T-helper 9 cell (primary cell): Measurements from ENCODE around the gene EPHA3.

Experiments
- DNase-seq: peaks from one replicate; pipeline ENCODE4 v3.0.0-alpha.2; 2020
- total RNA-seq, 2 donors: gene quantifications; one replicate each; lab custom pipeline; 2026; lab: John Stamatoyannopoulos, UW

The EPHA3 gene
- total RNA-seq, result 0.21 to 0.24 reads per million in 2 donors

DNA sequence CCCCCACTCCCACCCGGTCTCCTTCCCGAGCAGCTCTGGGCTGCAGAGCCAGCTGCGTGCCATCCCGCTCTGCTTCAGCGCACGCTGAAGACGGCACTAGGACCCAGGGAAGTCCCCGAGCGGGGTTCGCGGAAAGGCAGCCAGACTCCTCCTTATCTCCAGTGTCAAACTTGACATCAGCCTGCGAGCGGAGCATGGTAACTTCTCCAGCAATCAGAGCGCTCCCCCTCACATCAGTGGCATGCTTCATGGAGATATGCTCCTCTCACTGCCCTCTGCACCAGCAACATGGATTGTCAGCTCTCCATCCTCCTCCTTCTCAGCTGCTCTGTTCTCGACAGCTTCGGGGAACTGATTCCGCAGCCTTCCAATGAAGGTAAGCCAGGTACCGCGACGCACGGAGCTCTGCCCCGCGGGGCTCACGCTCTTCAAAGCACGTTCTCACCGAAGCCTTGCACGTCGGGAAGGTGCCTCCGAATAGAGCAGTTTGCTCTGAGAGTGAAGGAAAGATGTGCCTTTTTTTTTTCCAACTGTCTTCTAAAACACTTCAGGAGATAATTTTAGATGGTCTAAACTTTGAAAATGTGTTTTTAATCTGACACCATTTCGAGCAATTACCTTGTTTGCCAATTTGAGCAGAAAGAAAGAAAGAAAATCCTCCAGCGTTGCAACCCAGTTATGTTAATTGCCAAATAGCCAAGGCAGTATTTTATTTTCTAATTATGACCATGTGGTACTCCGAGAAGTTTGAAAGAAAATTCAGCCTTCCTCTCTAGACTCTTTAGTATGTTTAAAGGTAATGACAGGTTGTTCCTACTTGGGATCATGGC lies at the start of gene EPHA3:
TSS of gene EPHA3 (plus strand) at position 161 of the 830 bp plus-strand sequence. CDS start at position 289, 128 bp downstream.
- peak; percentile 16 for DNase-seq

- no peak for DNase-seq
Measured at GRCh38 chr3:89058371-89058770, 49.0 kb upstream of the EPHA3 start.

DNA sequence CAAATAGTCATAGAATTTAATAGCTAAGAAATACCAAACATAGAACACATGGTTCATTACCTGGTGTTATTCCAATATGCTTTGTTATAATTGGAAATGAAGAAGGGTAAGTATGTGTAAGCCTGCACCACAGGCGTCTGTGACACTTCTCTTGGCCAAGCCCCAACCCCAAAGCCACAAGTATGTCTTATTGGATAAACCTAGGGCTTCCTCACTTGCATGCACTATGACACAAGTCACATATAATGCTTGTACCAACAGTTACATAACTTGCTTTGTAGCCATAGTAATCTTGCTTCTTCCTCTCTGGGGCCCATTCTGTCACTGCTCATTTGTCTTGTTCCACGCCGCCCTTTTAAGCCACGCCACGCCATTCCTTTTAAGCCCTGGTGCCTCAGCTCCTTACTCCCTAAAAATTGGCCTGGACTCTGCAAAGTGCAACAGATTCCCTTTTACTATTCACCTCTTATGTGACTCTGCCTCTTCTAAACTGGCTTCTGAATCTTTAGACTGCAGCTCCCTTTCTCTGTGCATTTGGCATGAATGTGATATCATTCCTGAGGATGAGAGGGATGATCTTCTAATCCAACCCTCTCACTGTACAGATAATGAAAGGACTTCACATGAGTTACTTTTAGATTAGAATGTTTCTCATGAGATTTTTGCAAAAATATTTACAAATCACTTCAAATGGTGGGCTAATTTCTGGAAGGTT lies 48.1 kb upstream of the EPHA3 start:
- no peak for DNase-seq

DNA sequence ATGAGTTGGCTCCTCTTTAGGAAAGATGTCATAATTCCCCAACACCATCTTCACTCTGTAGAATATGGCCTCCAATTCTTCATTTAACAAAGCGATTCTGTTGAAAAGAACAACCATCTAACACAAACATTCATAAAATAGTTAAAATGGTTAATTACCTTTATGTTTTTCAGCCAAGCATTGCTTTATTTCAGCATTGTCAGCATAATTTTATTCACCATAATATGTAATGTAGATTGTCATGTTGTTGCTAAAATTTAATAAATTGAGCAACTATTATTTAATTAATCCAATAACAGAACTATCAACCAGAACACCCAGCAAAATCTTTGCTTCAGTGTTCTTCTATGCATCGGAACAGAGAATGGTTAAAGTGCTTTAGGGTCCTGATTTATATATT lies 46.2 kb upstream of the EPHA3 start:
- no peak for DNase-seq

- no peak for DNase-seq
Measured at GRCh38 chr3:89067736-89068135, 39.7 kb upstream of the EPHA3 start.

- DNase-seq, result no peak
Measured at GRCh38 chr3:89072642-89073041, 34.8 kb upstream of the EPHA3 start.

DNA sequence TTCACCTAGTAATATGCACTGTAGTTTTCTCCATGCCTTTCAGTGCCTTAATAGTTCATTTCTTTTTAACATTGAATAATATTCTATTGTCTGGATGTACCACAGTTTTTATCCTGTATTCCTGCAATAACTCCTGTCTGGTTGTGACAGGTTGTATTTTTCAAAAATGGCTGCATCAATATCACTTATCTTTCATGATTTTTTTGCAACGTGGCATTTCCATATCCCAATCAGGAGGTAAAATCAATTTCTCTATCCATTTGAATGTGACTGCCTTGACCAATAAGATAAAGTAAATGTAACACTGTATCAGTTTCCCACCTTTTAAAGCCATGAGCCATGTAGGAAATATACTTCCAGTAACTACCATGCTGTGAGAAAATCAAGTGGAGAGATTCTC lies 27.5 kb upstream of the EPHA3 start:
- DNase-seq, result no peak

DNA sequence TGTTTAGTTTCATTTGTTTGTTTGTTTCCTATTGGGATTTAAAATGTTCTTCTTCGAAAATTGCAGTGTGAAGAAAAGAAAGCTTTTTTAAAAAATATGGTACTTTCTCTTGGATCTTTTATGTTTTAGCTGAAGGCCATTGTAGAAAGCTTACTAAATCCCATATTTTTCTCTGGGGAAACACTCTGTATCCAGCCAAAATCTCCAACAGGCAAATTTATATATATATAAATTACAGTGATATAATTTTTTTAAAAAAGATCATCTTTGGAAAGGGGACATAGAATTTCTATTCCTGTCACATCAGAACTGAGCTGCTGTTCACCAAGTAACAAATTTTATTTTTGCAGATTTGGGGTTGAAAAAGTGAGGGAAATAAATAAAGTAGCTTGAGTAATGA lies 19.6 kb upstream of the EPHA3 start:
- no peak for DNase-seq

DNA sequence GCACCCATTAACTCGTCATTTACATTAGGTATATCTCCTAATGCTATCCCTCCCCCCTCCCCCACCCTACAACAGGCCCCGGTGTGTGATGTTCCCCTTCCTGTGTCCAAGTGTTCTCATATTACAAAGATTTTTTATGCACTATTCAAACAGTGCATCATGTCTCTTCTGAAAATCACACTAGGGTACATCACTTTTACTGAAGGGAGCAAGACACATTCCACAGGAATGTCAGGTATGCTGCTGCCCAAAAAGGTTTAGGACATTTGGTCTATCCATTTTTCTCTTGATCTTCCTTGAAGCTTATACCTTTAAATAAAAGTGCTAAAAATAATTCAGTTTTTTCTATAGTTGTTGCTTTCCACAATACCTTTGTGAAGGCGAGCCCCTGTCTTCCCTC lies 9.2 kb upstream of the EPHA3 start:
- DNase-seq, result no peak

DNA sequence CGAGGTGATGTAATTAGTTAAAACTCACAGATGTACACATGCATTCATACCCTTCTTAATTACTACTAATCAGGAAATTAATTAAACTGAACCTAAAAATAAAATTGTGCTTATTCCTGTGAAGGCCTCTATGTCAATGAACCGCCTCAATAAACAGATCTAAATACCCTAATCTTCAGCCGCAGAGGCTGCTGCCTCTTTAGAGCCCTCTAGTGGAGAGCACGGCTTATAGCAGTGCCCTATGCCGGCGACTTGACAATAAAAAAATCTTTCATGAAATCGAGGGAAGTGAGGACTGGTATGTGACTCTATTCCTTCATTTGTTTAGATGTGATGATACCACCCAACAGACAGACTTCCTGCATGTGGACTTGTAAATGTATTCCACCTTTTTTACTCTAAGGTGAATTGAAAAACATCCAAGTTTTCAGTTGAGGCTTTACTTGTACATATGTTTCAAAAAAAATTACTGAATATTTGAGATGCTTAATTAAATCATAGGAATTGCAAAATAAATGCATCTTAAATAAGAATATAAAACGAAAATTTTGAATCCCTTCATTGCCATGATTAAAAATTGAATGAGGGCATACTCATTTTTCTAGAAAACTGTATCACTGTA lies 8.3 kb upstream of the EPHA3 start:
- no peak for DNase-seq

DNA sequence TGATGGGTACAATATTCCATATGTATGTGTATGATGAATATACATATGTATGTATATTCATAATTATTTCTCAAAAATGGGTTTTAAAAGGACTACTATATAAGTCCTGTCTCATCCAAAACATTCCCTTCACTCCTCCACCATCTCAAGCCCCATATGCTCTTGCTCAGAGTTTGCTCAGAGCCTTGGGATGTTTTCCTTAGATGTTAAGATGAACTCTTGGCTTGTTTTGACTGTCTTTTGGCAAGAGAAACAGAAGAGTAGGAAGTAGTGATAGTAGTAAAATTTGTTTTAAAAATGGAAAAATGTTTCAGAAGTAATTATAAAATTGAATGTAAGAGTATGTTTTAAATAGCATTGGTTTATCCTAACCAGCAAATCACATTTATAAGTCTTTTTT lies 6.2 kb upstream of the EPHA3 start:
- DNase-seq, result no peak

DNA sequence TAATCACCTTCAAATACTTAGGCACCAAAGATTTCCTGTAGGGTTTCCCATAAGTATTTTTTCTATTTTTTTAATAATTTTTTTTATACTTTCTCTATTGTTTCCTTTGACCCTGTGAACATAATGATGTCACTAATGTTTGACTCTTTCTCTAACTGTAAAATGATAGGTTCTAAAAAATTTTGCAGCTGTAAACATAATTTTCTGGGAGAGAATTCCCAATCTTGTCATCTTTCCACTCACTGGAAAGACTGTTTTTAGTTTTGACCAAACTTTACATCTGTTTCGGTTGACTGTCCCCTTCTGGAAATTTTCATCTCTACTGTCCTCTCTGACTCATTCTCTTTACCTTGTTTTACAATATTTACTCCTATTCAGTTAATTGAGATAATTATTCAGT lies 5.5 kb upstream of the EPHA3 start:
- DNase-seq, result no peak

DNA sequence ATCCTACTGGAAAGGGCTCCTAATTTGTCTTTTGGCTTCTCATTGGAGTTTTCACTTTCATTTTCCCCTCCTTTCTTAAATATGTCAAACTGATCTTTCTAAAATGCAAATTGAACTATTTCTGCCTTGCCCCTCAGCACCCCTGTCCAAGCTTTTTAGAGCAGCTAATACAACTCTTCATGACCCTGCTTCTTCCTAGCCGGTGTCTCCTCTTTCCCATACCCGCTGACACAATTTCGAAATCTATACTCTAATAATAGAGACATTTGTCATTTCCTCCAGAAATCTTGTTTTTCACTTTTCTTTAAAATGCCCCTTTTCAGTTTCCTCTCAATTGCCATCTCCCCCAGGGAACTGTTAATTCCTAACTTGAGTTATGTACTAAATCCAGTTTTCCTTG lies 2.9 kb upstream of the EPHA3 start:
- no peak for DNase-seq

GRCh38 chr3:89105503-89105902 lies 1.9 kb upstream of the EPHA3 start:
- no peak for DNase-seq

- DNase-seq, result no peak
Measured at GRCh38 chr3:89108291-89108550, 800 bp downstream of the EPHA3 start.

DNA sequence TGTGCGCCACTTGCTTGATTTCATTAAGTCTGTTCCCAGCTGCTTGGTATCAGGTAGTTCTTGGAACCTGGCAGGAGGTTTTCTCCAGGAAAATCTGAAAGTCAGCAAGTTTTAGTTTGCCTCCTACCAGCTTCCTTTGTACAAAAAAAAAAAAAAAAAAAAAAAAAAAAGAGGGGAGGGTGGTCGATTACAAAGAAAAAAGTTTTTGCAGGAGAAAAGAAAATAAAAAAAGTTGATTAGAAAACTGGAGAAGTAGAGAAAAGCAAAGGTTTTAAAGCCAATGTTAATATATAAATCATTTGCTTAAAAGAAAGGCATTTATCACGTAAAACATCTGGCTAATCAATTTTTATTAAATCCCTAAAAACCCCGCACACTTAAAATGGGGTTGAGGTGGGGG lies 5.9 kb downstream of the EPHA3 start:
- no peak for DNase-seq

GRCh38 chr3:89113893-89114840 lies 6.7 kb downstream of the EPHA3 start:
- no peak for DNase-seq

GRCh38 chr3:89114841-89115223 lies 7.4 kb downstream of the EPHA3 start:
- DNase-seq, result no peak

DNA sequence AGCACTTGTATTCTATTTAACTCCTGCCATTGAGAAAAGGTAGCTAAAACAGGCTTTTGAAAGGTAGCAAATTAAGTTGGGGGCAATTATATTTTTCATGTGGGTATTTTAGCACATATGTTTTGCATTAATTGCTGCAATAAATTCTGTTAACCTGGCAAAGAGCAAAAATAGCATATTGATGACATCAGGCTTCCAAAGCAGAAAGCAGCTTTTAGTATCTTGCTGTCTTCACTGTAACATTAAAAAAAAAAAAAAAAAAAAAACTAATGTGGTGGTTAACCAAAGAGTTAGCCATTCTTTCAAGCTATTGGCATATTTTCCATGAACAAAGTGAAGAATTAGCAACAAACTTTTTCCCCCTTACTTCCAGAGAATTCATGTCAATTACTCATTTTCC lies 9.1 kb downstream of the EPHA3 start:
- no peak for DNase-seq

DNA sequence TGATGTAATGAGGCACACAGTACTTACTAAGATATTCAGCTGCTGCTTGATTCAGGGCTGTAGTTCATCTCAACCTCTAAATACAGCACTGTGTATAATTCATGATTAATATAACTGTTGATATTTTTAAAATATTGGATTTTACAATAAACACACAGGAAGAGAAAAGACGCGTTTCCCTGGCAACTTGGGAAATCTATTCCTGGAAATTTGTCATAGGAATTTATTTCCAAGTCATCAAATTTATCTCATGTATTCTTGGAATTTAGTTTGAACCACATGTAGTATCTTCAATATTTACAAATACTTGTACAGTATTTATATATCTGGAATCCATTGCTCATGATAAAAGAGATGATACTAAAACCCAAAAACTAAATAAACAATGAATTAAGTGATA lies 30.6 kb downstream of the EPHA3 start:
- DNase-seq, result no peak

DNA sequence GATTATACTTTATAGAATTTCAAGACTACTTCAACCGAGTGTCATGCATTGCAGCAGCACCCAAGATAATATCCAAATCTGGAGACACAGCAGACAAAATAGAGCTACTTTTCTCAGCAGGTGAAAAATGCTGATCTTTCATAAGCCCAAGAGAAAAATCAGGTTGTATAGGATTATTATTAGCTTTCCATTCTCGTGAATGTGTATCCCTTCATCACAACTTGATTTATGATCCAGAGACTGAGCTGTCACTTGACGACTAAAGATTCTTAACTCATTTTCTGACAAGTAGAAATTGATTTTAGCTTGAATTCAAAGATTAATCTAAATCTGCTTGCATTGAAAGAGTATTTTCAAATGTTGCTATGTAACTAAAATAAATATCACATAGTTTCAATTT lies 32.4 kb downstream of the EPHA3 start:
- no peak for DNase-seq

- no peak for DNase-seq
Measured at GRCh38 chr3:89144080-89144479, 36.7 kb downstream of the EPHA3 start.

- DNase-seq, result no peak
Measured at GRCh38 chr3:89145995-89146394, 38.6 kb downstream of the EPHA3 start.
